ENCODE measurements around the gene MPND.

The MPND gene

GRCh38 chr19:4350726-4351125 is 7.4 kb downstream of the MPND start:
- DNase-seq: no peak

- no peak for DNase-seq
Observed at GRCh38 chr19:4352701-4353121, 9.3 kb downstream of the MPND start.

- DNase-seq: no peak
Observed at GRCh38 chr19:4354282-4354681, 10.9 kb downstream of the MPND start.

- no peak for DNase-seq
Observed at GRCh38 chr19:4354897-4355296, 11.5 kb downstream of the MPND start.

GRCh38 chr19:4357095-4357797 is 13.9 kb downstream of the MPND start:
- DNase-seq: no peak

- no peak for DNase-seq
Observed at GRCh38 chr19:4357921-4358326, 14.6 kb downstream of the MPND start.

GRCh38 chr19:4358709-4359626 is 15.6 kb downstream of the MPND start:
- DNase-seq: no peak

- no peak for DNase-seq
Observed at GRCh38 chr19:4359627-4360000, 16.3 kb downstream of the MPND start.

- DNase-seq: no peak
Observed at GRCh38 chr19:4360081-4360569, 16.8 kb downstream of the MPND start.

GRCh38 chr19:4360641-4361151 is 17.3 kb downstream of the MPND start:
- DNase-seq: no peak

- DNase-seq: no peak
Observed at GRCh38 chr19:4361152-4362046, 18.0 kb downstream of the MPND start.

- no peak for DNase-seq
Observed at GRCh38 chr19:4362101-4362828, 18.9 kb downstream of the MPND start.

- no peak for DNase-seq
Observed at GRCh38 chr19:4362831-4363545, 19.6 kb downstream of the MPND start.

GRCh38 chr19:4363571-4364304 is 20.4 kb downstream of the MPND start:
- DNase-seq: no peak

- DNase-seq: no peak
Observed at GRCh38 chr19:4365341-4365740, 22.0 kb downstream of the MPND start.

- no peak for DNase-seq
Observed at GRCh38 chr19:4365791-4366665, 22.7 kb downstream of the MPND start.

GRCh38 chr19:4366666-4367335 is 23.4 kb downstream of the MPND start:
- DNase-seq: no peak

GRCh38 chr19:4367336-4367723 is 24.0 kb downstream of the MPND start:
- no peak for DNase-seq

- no peak for DNase-seq
Observed at GRCh38 chr19:4367781-4368127, 24.4 kb downstream of the MPND start.

Data from midbrain (tissue), 1 donor.